PC-3 (cell line): ENCODE measurements around the gene TCL1B. TPM values are rescaled to one million over a fixed set of nuclear protein-coding genes. Genes with fewer than 3 reads are reported as not detected.

Experiments
- ATAC-seq: fragments of 200-7000 bp; cut with Tn5 transposase; 2 replicates; pipeline ENCODE4 v1.9.1; 2020; ENCODE audit warnings: mild to moderate bottlenecking, moderate library complexity
- BruUV-seq: library from RNA; stranded (reverse); fragments of 400-500 nt; replicated peaks from 2 replicates; lab custom pipeline; 2021; lab: Mats Ljungman, UMichigan
- CTCF ChIA-PET: fragments of 300-600 bp; sonication (Branson Sonifier 250); formaldehyde crosslinking; loops from one replicate; lab custom pipeline; 2022; ENCODE audit warnings: antibody characterized with exemption; lab: Charles Lee
- POLR2A ChIA-PET: fragments of 300-600 bp; sonication (Branson Sonifier 250); formaldehyde crosslinking; loops from one replicate; lab custom pipeline; 2022; ENCODE audit warnings: antibody characterized with exemption; ENCODE audit not compliant: unreplicated experiment; lab: Charles Lee
- DNase-seq: peaks from one replicate; pipeline ENCODE4 v3.0.0-alpha.2; 2015
- H2AFZ ChIP-seq: fragments of 300-600 bp; sonication (generic); 2 replicates; pipeline ENCODE4 v1.6.0; 2016; ENCODE audit warnings: antibody characterized with exemption, low read length
- H3F3A ChIP-seq: fragments of 300-600 bp; sonication (generic); one replicate; pipeline ENCODE4 v1.6.0; 2017; ENCODE audit warnings: antibody characterized with exemption, low read length, control low read depth, mild to moderate bottlenecking; ENCODE audit not compliant: unreplicated experiment
- H3K27ac ChIP-seq: fragments of 300-600 bp; sonication (generic); 2 replicates; pipeline ENCODE4 v1.5.1; 2016; ENCODE audit warnings: mild to moderate bottlenecking, low read length
- H3K27me3 ChIP-seq: fragments of 300-600 bp; sonication (generic); 2 replicates; pipeline ENCODE4 v1.6.1; 2016; ENCODE audit warnings: low read length, mixed read lengths
- H3K36me3 ChIP-seq: fragments of 300-600 bp; sonication (generic); 2 replicates; pipeline ENCODE4 v1.6.1; 2016; ENCODE audit warnings: low read depth, mixed run types, low read length, mixed read lengths
- H3K4me1 ChIP-seq: fragments of 300-600 bp; sonication (generic); 2 replicates; pipeline ENCODE4 v1.5.1; 2016; ENCODE audit warnings: low read length; ENCODE audit not compliant: insufficient read depth
- H3K4me2 ChIP-seq: fragments of 300-600 bp; sonication (generic); 2 replicates; pipeline ENCODE4 v1.6.0; 2016; ENCODE audit warnings: low read length
- H3K4me3 ChIP-seq: fragments of 300-600 bp; sonication (generic); 2 replicates; pipeline ENCODE4 v1.5.1; 2016; ENCODE audit warnings: mild to moderate bottlenecking, low read length, mixed read lengths
- H3K79me2 ChIP-seq: fragments of 300-600 bp; sonication (generic); 2 replicates; pipeline ENCODE4 v1.6.1; 2017; ENCODE audit warnings: low read length, mixed read lengths
- H3K9ac ChIP-seq: fragments of 300-600 bp; sonication (generic); 2 replicates; pipeline ENCODE4 v1.6.0; 2016; ENCODE audit warnings: mild to moderate bottlenecking, low read length
- H3K9me2 ChIP-seq: fragments of 300-600 bp; sonication (generic); replicated peaks from 2 replicates; pipeline ENCODE4 v1.6.1; 2016; ENCODE audit warnings: mixed run types, low read length, mixed read lengths
- H3K9me3 ChIP-seq: fragments of 300-600 bp; sonication (generic); 2 replicates; pipeline ENCODE4 v1.6.1; 2016; ENCODE audit warnings: low read length, mixed read lengths
- H4K20me1 ChIP-seq: fragments of 300-600 bp; sonication (generic); 2 replicates; pipeline ENCODE4 v1.6.1; 2016; ENCODE audit warnings: low read length, mixed read lengths
- CTCF ChIP-seq: fragments of 300-600 bp; sonication (generic); conservative IDR thresholded peaks from 2 replicates; pipeline ENCODE4 v1.5.1; 2017; ENCODE audit warnings: antibody characterized with exemption, low read depth, mild to moderate bottlenecking, low read length
- EZH2 ChIP-seq: fragments of 300-600 bp; sonication (generic); IDR thresholded peaks from one replicate; pipeline ENCODE4 v1.6.1; 2017; ENCODE audit warnings: antibody characterized with exemption, mild to moderate bottlenecking, low read length; ENCODE audit not compliant: unreplicated experiment
- EZH2phosphoT487 ChIP-seq: fragments of 300-600 bp; sonication (generic); IDR thresholded peaks from 2 replicates; pipeline ENCODE4 v1.6.1; 2018; ENCODE audit warnings: mild to moderate bottlenecking, antibody characterized with exemption, low read length, borderline replicate concordance
- intact Hi-C: fragments of 100-400 bp; cut with micrococcal nuclease; formaldehyde crosslinking; loops from 2 replicates; pipeline ENCODE4 v1.9.0; 2023
- total RNA-seq: library from RNA; depleted of rRNA; stranded (reverse); fragments of >200 nt; gene quantifications from 2 replicates; pipeline ENCODE4 v1.2.3, GENCODE V29; 2014

The TCL1B gene
- total RNA-seq, 1 experiment from 2014 or later: not detected

GRCh38 chr14:95651028-95651427 is 35.2 kb upstream of the TCL1B start:
- no peaks in the 10 kb centered on the region for H4K20me1 ChIP-seq

GRCh38 chr14:95651821-95652583 is 34.2 kb upstream of the TCL1B start:
- Histone ChIP-seq H3K9me3 (no peaks in the 10 kb centered on the region), H3K4me1 (no peaks in the 10 kb centered on the region), H3K79me2 (no peaks in the 10 kb centered on the region), H3K9ac (no peak overlapping the region), H4K20me1 (no peaks in the 10 kb centered on the region), H3K4me3 (no peak overlapping the region), H3K27me3 (peaks cover 14% of the 10 kb centered on the region), H2AFZ (no peak overlapping the region), H3K36me3 (no peaks in the 10 kb centered on the region), H3K4me2 (no peak overlapping the region), H3K9me2 (no peaks in the 10 kb centered on the region), H3F3A (no peaks in the 10 kb centered on the region), H3K27ac (no peak overlapping the region)
- ATAC-seq (no peak), DNase-seq (no peak)
- BruUV-seq: no TSS peak
- intact Hi-C loops: no loop called here
- ChIA-PET CTCF (no interaction called here), POLR2A (no interaction called here)
- TF ChIP-seq EZH2phosphoT487: no peak

More at GRCh38 chr14:95651028-95651427, 35.2 kb upstream of the TCL1B start:
- Histone ChIP-seq H3K4me3 (no peak overlapping the region), H3K4me1 (no peaks in the 10 kb centered on the region), H2AFZ (no peak overlapping the region), H3K4me2 (no peak overlapping the region), H3K9ac (no peak overlapping the region), H3K79me2 (no peaks in the 10 kb centered on the region), H3K27me3 (peaks cover 14% of the 10 kb centered on the region), H3K36me3 (no peaks in the 10 kb centered on the region), H3K9me3 (no peaks in the 10 kb centered on the region), H3F3A (no peaks in the 10 kb centered on the region), H3K27ac (no peak overlapping the region), H3K9me2 (no peaks in the 10 kb centered on the region)
- ATAC-seq (no peak), DNase-seq (no peak)
- intact Hi-C loops: no loop called here
- no TSS peak for BruUV-seq
- CTCF ChIA-PET: no interaction called here
- POLR2A ChIA-PET: no interaction called here
- TF ChIP-seq EZH2 (no peak), EZH2phosphoT487 (no peak), CTCF (no peak)

GRCh38 chr14:95652690-95653089 is 33.5 kb upstream of the TCL1B start:
- CTCF ChIA-PET: no interaction called here
- Histone ChIP-seq H3K79me2 (no peaks in the 10 kb centered on the region), H2AFZ (no peak overlapping the region), H3K36me3 (no peaks in the 10 kb centered on the region), H4K20me1 (no peaks in the 10 kb centered on the region), H3K27me3 (peaks cover 14% of the 10 kb centered on the region), H3K27ac (no peak overlapping the region), H3K9me2 (no peaks in the 10 kb centered on the region), H3F3A (no peaks in the 10 kb centered on the region), H3K4me1 (no peaks in the 10 kb centered on the region), H3K9ac (no peak overlapping the region), H3K9me3 (no peaks in the 10 kb centered on the region), H3K4me3 (no peak overlapping the region), H3K4me2 (no peak overlapping the region)
- no peak for TF ChIP-seq CTCF
- no peak for TF ChIP-seq EZH2phosphoT487
- no peak for TF ChIP-seq EZH2
- no peak for ATAC-seq
- BruUV-seq: no TSS peak
- no peak for DNase-seq
- intact Hi-C loops: no loop called here
- POLR2A ChIA-PET: no interaction called here
